ENCODE measurements around the gene GRK5.
"Not testable (repeated sequence)": the region's sequence is repeated elsewhere in the genome, so short reads cannot be mapped to it uniquely, and the experiment has no call there.

Gene GRK5

GRCh38 chr10:119232439-119232838 is 25.1 kb downstream of the GRK5 start:
- not testable (repeated sequence) for H2AFZ ChIP-seq (ENCODE audit: insufficient read depth, low read length, poor library complexity); H4K8ac ChIP-seq (ENCODE audit: low read depth, low read length); H3K14ac ChIP-seq (ENCODE audit: low read length); H2BK12ac ChIP-seq (ENCODE audit: low read length); H3K9ac ChIP-seq (ENCODE audit: low read length); H3K4me1 ChIP-seq (ENCODE audit: control insufficient read depth in 1 of 2, insufficient read depth in 2 of 2, low read length in 2 of 2); H3K4me3 ChIP-seq (ENCODE audit: low read depth, low read length); H3K4me2 ChIP-seq (ENCODE audit: low read length); H3K79me1 ChIP-seq (ENCODE audit: low read length); H2AK5ac ChIP-seq (ENCODE audit: low read length); H3K4ac ChIP-seq (ENCODE audit: low read depth, low read length); H3K18ac ChIP-seq (ENCODE audit: low read length); H2BK5ac ChIP-seq (ENCODE audit: low read depth, low read length, poor library complexity); H3K27me3 ChIP-seq (ENCODE audit: insufficient read depth, low read length); H3K36me3 ChIP-seq (ENCODE audit: control insufficient read depth in 1 of 2, insufficient read depth in 2 of 2, low read length in 2 of 2); DNase-seq; H4K91ac ChIP-seq (ENCODE audit: low read depth, low read length); H3K79me2 ChIP-seq (ENCODE audit: control insufficient read depth, insufficient read depth, low read length, poor library complexity); H2BK120ac ChIP-seq (ENCODE audit: insufficient read depth, low read length, poor library complexity); H3K27ac ChIP-seq (ENCODE audit: low read depth, low read length); H4K12ac ChIP-seq (ENCODE audit: low read depth, low read length); H3K9me3 ChIP-seq (ENCODE audit: insufficient read depth, low read depth, low read length); H3K23ac ChIP-seq (ENCODE audit: low read length)
- WGBS (ENCODE audit: extremely low coverage, insufficient coverage, insufficient read length) = no CpG with 5 or more reads among the region's 4 CpGs

- no peak overlapping the region for H3K18ac ChIP-seq (ENCODE audit: low read length)
- H3K36me3 ChIP-seq (ENCODE audit: control insufficient read depth in 1 of 2, insufficient read depth in 2 of 2, low read length in 2 of 2) = no peaks in the 10 kb centered on the region
- H3K27me3 ChIP-seq (ENCODE audit: insufficient read depth, low read length) = no peaks in the 10 kb centered on the region
- H3K79me2 ChIP-seq (ENCODE audit: control insufficient read depth, insufficient read depth, low read length, poor library complexity) = no peaks in the 10 kb centered on the region
- no peak overlapping the region for H3K4ac ChIP-seq (ENCODE audit: low read depth, low read length)
- H2BK12ac ChIP-seq (ENCODE audit: low read length) = no peak overlapping the region
- H3K79me1 ChIP-seq (ENCODE audit: low read length) = no peaks in the 10 kb centered on the region
- DNase-seq = no peak
- H2BK5ac ChIP-seq (ENCODE audit: low read depth, low read length, poor library complexity) = no peak overlapping the region
- H2AFZ ChIP-seq (ENCODE audit: insufficient read depth, low read length, poor library complexity) = no peak overlapping the region
- H3K14ac ChIP-seq (ENCODE audit: low read length) = no peak overlapping the region
- H3K4me3 ChIP-seq (ENCODE audit: low read depth, low read length) = no peak overlapping the region
- H2AK5ac ChIP-seq (ENCODE audit: low read length) = no peak overlapping the region
- no peaks in the 10 kb centered on the region for H3K4me1 ChIP-seq (ENCODE audit: control insufficient read depth in 1 of 2, insufficient read depth in 2 of 2, low read length in 2 of 2)
- H3K27ac ChIP-seq (ENCODE audit: low read depth, low read length) = no peak overlapping the region
- no peak overlapping the region for H4K12ac ChIP-seq (ENCODE audit: low read depth, low read length)
- H3K9me3 ChIP-seq (ENCODE audit: insufficient read depth, low read depth, low read length) = no peaks in the 10 kb centered on the region
- no peak overlapping the region for H2BK120ac ChIP-seq (ENCODE audit: insufficient read depth, low read length, poor library complexity)
- H4K91ac ChIP-seq (ENCODE audit: low read depth, low read length) = no peak overlapping the region
- no peak overlapping the region for H4K8ac ChIP-seq (ENCODE audit: low read depth, low read length)
- H3K9ac ChIP-seq (ENCODE audit: low read length) = no peak overlapping the region
- WGBS (ENCODE audit: extremely low coverage, insufficient coverage, insufficient read length) = no CpG with 5 or more reads among the region's 5 CpGs
- H3K4me2 ChIP-seq (ENCODE audit: low read length) = no peak overlapping the region
- H3K23ac ChIP-seq (ENCODE audit: low read length) = no peak overlapping the region
These were observed 25.9 kb downstream of the GRK5 start for GRCh38 chr10:119233123-119233820.

- no peak for DNase-seq
- Histone ChIP-seq H4K12ac (ENCODE audit: low read depth, low read length) (no peak overlapping the region), H2BK12ac (ENCODE audit: low read length) (no peak overlapping the region), H3K18ac (ENCODE audit: low read length) (no peak overlapping the region), H3K36me3 (ENCODE audit: control insufficient read depth in 1 of 2, insufficient read depth in 2 of 2, low read length in 2 of 2) (no peaks in the 10 kb centered on the region), H3K23ac (ENCODE audit: low read length) (no peak overlapping the region), H3K79me2 (ENCODE audit: control insufficient read depth, insufficient read depth, low read length, poor library complexity) (no peaks in the 10 kb centered on the region), H4K8ac (ENCODE audit: low read depth, low read length) (no peak overlapping the region), H2BK5ac (ENCODE audit: low read depth, low read length, poor library complexity) (no peak overlapping the region), H3K4me2 (ENCODE audit: low read length) (no peak overlapping the region), H4K91ac (ENCODE audit: low read depth, low read length) (no peak overlapping the region), H3K79me1 (ENCODE audit: low read length) (no peaks in the 10 kb centered on the region), H3K9ac (ENCODE audit: low read length) (no peak overlapping the region), H2AK5ac (ENCODE audit: low read length) (no peak overlapping the region), H3K4me1 (ENCODE audit: control insufficient read depth in 1 of 2, insufficient read depth in 2 of 2, low read length in 2 of 2) (no peaks in the 10 kb centered on the region), H2AFZ (ENCODE audit: insufficient read depth, low read length, poor library complexity) (no peak overlapping the region), H3K14ac (ENCODE audit: low read length) (no peak overlapping the region), H3K4me3 (ENCODE audit: low read depth, low read length) (no peak overlapping the region), H2BK120ac (ENCODE audit: insufficient read depth, low read length, poor library complexity) (no peak overlapping the region), H3K4ac (ENCODE audit: low read depth, low read length) (no peak overlapping the region), H3K27ac (ENCODE audit: low read depth, low read length) (no peak overlapping the region), H3K27me3 (ENCODE audit: insufficient read depth, low read length) (no peaks in the 10 kb centered on the region), H3K9me3 (ENCODE audit: insufficient read depth, low read depth, low read length) (no peaks in the 10 kb centered on the region)
- no CpG with 5 or more reads among the region's 3 CpGs for WGBS (ENCODE audit: extremely low coverage, insufficient coverage, insufficient read length)
These were observed 26.4 kb downstream of the GRK5 start for GRCh38 chr10:119233821-119234220.

GRCh38 chr10:119235356-119235755 is 28.0 kb downstream of the GRK5 start:
- no CpG with 5 or more reads among the region's 3 CpGs for WGBS (ENCODE audit: extremely low coverage, insufficient coverage, insufficient read length)
- H2AK5ac ChIP-seq (ENCODE audit: low read length) = no peak overlapping the region
- peak overlapping the region; percentile 49 for H3K14ac ChIP-seq (ENCODE audit: low read length)
- H3K9ac ChIP-seq (ENCODE audit: low read length) = no peak overlapping the region
- H3K18ac ChIP-seq (ENCODE audit: low read length) = no peak overlapping the region
- H3K4me1 ChIP-seq (ENCODE audit: control insufficient read depth in 1 of 2, insufficient read depth in 2 of 2, low read length in 2 of 2) = no peaks in the 10 kb centered on the region
- H3K4me2 ChIP-seq (ENCODE audit: low read length) = no peak overlapping the region
- no peak overlapping the region for H4K91ac ChIP-seq (ENCODE audit: low read depth, low read length)
- H2BK12ac ChIP-seq (ENCODE audit: low read length) = no peak overlapping the region
- no peaks in the 10 kb centered on the region for H3K79me2 ChIP-seq (ENCODE audit: control insufficient read depth, insufficient read depth, low read length, poor library complexity)
- H3K36me3 ChIP-seq (ENCODE audit: control insufficient read depth in 1 of 2, insufficient read depth in 2 of 2, low read length in 2 of 2) = no peaks in the 10 kb centered on the region
- no peak for DNase-seq
- no peak overlapping the region for H4K8ac ChIP-seq (ENCODE audit: low read depth, low read length)
- no peak overlapping the region for H3K23ac ChIP-seq (ENCODE audit: low read length)
- H3K79me1 ChIP-seq (ENCODE audit: low read length) = no peaks in the 10 kb centered on the region
- H2BK120ac ChIP-seq (ENCODE audit: insufficient read depth, low read length, poor library complexity) = no peak overlapping the region
- H3K27me3 ChIP-seq (ENCODE audit: insufficient read depth, low read length) = no peaks in the 10 kb centered on the region
- no peak overlapping the region for H4K12ac ChIP-seq (ENCODE audit: low read depth, low read length)
- no peaks in the 10 kb centered on the region for H3K9me3 ChIP-seq (ENCODE audit: insufficient read depth, low read depth, low read length)
- H3K4me3 ChIP-seq (ENCODE audit: low read depth, low read length) = no peak overlapping the region
- no peak overlapping the region for H3K4ac ChIP-seq (ENCODE audit: low read depth, low read length)
- H2BK5ac ChIP-seq (ENCODE audit: low read depth, low read length, poor library complexity) = no peak overlapping the region
- H2AFZ ChIP-seq (ENCODE audit: insufficient read depth, low read length, poor library complexity) = no peak overlapping the region
- no peak overlapping the region for H3K27ac ChIP-seq (ENCODE audit: low read depth, low read length)
